SK-N-DZ (cell line): Measurements from ENCODE around the gene KRTAP10-3.

Experiments used
- DNase-seq: peaks from one replicate; pipeline ENCODE4 v3.0.0-alpha.2; 2015; ENCODE audit warnings: low spot score

KRTAP10-3 gene

DNA sequence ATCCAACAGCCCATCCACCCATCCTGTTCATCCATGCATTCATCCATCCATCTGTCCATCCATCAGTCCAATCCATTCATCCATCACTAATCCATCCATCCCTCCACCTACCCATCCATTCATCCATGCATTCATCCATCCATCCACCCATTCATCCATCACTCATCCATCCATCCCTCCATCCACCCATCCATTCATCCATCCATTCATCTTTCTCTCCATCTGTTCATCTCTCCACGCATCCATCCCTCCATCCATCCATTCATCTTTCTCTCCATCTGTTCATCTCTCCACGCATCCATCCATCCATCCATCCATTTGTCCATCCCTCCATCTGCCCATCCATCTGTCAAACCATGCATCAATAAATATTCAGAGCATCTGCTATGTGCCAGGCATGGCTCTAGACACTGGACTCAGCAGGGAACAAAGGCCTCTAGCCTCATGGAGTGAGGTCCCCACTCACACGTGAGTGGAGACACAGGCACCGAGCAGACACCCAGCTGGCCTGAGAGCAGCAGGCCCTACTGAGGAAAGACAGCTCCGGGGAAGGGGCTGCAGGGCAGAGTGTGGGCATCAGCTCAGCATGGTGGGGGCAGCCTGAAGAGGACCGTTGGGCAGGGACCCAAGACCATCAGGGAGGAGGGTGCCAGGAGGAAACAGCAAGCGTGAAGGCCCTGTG lies 28.2 kb downstream of the KRTAP10-3 start:
- DNase-seq = no peak

DNA sequence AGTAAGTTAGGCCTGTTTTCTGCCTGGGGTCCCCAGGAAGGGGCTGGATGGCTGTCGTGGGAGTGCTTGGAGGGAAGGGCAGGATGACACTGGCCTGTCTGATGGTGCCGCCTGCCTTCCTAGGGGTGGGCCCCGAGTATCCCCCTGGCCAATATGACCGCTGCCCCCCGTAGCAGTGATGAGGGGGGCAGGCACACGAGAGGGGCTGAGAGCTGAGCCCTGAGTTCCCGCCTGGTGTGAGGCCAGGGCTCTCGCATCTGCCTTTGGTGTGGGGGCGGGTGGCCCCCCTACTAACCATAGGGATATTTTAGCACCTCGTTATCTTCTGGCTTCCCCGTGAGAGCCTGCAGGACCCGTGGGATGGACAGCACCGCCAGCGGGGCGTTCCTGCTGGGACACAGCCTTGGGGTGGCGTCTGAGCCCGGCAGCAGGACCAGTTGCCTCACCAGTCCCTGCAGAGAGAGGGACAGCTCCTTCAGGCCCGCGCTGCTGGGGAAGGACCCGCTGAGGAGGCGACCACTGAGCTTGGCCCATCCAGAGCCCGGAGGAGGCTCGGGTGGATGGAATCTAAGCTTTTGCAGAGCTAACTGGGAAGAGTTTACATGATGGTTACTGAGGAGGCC lies 29.0 kb downstream of the KRTAP10-3 start:
- no peak for DNase-seq

GRCh38 chr21:44529011-44529421 lies 29.6 kb downstream of the KRTAP10-3 start:
- DNase-seq = no peak

GRCh38 chr21:44528634-44528995 lies 30.0 kb downstream of the KRTAP10-3 start:
- DNase-seq = no peak

- DNase-seq = no peak
These were observed 30.5 kb downstream of the KRTAP10-3 start for GRCh38 chr21:44527983-44528633.

- DNase-seq = no peak
These were observed 31.2 kb downstream of the KRTAP10-3 start for GRCh38 chr21:44527156-44527982.

DNA sequence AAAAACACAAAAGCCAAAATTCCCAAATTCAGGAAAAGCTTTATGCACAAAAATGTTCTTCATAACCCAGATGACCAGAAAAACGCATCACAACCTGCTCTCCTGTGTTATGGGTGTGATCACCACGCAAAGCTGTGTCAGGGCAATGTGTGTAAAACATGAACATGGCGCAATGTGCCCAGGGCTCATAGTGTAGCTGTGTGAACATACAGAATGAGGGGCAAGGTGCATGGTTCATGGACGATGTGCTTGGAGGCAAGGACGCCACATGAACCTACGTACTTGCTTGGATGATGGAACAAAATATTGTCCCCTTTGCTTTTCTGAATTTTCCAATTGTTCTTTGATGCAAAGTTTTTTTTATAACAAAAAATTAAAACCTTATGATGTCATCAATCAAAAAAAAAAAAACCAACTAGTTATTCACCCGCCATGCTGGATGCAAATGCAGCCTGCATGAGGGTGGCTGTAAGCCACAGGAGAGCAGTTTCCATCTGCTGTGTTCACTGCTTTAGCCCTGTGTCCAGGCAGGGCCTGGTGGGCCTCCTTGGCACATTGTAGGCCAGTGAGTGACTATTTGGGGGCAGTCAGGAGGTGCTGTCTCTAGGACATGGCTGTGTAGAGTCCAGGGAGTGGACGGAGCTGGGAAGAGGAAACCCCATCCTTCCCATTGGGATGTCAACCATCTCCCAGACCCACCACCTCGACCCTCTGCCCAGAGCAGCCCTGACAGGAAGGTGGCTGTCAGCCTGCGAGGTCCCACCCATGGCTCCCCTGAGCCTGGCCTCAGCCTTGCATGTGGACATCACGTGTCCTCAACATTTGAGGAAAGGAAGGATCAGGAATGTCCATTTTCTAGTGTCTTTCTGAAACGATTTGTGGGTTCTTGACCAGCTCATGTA lies 32.2 kb downstream of the KRTAP10-3 start:
- DNase-seq = no peak

DNA sequence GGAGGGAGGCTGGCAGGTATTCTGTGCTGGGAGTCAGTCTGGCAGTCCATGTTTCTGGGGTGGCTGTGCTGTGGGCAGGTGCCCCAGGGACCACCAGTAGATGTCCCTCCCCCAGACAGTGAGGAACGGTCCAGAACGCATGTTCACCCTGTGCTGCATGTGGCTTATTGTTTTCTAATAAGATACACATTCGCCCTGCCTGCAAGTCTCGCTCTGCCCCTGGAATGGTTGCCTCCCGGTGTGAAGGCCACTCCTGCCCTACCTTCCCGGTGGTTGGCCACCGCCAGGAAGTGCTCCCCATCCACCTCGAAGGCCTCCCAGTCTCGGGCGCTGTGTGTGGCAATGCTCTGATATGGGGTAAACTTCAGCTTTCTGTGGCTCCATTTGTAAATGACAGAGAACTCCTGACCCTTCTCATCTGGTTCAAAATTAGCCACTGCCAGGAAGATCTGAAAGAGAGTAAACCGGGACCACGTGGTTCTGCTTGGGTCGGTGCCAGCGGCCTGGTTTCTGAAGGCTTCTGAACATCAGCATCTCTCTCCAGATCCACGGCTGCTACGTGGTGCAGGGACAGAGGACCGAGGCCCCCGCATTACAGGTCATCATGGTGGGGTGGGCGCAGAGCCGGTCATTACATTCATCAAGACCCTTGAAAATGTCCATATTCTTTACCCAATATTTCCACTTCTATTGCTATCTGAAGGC lies 33.1 kb downstream of the KRTAP10-3 start:
- DNase-seq = no peak

- no peak for DNase-seq
These were observed 33.9 kb downstream of the KRTAP10-3 start for GRCh38 chr21:44524414-44525371.

DNA sequence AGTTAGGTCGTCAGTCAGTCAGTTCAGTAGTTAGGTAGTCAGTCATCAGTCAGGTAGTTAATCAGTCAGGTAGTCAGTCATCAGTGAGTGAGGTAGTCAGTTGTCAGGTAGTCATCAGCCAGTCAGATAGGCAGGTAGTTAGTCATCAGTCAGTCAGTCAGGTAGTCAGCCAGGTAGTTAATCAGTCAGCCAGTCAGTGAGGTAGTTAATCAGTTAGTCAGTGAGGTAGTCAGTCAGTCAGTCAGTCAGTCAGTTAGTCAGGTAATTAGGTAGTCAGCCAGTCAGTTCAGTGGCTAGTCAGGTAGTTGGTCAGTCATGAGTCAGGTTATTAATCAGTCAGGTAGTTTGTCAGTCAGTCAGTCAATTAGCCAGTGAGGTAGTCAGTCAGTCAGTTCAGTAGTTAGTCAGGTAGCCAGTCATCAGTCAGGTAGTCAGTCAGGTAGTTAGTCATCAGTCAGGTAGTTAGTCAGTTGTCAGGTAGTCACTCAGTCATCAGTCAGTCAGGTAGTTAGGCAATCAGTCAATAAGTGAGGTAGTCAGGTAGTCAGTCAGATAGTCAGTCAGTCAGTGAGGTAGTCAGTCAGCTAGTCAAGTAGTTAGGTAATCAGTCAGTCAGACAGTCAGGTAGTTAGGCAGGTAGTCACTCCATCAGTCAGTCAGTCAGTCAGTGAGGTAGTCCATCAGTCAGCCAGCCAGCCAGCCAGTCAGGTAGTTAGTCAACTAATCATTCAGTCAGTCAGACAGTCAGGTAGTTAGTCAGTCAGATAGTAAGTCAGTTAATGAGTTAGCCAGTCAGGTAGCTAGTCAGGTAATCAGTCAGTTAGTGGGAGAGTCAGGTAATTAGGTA lies 34.8 kb downstream of the KRTAP10-3 start:
- DNase-seq = no peak

DNA sequence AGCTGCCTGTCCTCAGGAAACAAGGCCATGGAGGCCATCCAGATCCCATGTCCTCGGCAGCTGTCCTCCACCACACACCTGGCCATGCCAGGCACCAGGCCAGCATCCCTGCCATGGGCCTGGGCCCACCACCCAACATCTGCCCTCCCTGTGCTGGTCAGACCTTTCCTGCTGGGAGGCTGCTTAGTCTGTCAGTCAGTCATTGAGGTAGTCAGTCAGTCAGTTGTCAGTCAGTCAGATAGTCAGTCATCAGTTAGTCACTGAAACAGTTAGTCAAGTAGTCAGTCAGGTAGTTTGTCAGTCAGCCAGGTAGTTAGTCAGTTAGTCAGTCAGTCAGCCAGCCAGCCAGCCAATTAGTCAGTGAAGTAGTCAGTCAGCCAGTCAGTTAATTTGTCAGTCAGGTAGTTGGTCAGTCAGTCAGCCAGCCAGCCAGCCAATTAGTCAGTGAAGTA lies 35.8 kb downstream of the KRTAP10-3 start:
- no peak for DNase-seq

GRCh38 chr21:44521928-44522752 lies 36.5 kb downstream of the KRTAP10-3 start:
- no peak for DNase-seq

DNA sequence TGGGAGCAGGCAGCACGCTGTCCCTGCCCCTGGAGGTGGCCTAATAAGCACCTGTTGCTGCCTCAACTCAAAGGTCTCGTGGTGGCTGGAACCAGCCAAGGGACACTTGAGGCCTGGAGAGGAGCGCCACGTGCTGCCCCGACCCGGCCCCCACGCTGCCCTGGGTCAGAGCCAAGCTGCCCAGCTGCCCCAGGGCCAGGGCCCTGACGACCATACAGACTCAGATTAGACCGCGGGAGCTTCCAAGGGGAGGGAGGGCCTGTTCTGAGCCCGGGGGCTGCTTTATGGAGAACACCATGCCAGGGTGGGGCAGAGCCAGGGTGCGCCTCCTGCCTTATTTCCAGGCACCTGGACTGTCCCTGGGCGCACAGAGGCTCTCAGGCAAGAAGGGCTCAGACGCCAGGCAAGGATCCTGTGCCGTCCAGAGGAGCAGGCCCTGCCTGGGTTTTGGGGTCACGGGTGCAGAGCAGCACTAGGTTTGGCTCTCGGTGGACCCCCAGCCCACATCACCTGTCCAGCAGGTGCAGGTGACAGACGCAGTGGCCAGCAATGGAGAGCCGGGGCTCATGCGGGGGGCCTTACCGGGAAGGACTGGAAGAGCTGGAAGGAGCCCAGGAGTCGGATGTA lies 37.2 kb downstream of the KRTAP10-3 start:
- no peak for DNase-seq

DNA sequence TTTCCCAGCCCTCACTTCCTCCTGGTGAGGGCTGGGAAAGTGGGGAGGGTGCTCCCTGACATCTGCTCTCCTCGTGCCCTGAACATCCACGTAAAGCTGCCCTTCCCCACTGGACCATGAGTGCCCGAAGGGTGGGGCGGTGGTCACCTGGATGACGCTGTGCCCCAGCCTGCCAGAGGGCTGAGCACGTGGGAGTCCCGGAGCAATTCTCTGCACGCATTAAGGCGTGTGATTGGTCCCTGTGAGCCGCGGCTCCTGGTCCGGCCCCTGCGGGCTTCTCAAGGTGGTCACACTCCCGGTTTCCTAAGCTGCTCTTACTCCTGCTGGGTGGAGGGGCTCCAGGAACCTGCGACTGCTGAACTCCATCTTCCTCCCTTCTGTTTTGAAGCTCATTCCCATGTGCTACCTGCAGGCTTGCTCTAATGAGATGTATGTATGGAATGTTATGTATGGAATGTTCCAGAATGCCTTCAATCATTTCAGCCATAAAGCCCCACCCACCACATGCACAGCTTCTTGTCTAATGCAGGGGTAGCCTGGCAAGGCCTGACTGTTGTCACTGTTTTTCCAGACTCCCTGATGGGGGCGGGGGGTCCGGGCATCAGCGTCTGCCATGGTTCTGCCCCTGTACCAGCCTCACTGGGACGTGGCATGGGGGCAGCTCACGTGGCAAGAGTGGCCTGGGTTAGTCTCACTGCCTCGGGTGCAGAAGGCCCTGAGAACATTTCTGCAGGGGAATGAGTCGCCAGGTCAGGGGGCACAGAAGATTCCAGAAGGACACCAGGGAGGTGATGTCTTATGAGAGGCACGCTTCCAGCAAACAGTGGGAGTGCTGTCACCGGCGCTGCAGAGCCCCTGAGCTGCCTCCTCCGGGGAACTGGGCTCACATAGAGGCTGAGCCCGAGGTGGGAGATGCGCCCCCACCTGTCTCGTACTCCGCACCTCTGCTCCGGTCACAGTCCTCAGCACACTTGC lies 38.0 kb downstream of the KRTAP10-3 start:
- DNase-seq = no peak
